IMR-90 (cell line): ENCODE data around the gene LMNB1.

ENCODE experiments used
- CTCF ChIP-seq: conservative IDR thresholded peaks from 2 replicates; pipeline ENCODE4 v1.5.1; 2012; ENCODE audit warnings: mild to moderate bottlenecking, low read depth, low read length, improper control_type of control experiment
- ELK1 ChIP-seq: fragments of 150-350 bp; IDR thresholded peaks from 2 replicates; pipeline ENCODE4 v1.6.1; 2016; ENCODE audit warnings: low read depth, mild to moderate bottlenecking, low read length, moderate library complexity, borderline replicate concordance
- MAZ ChIP-seq: IDR thresholded peaks from 2 replicates; pipeline ENCODE4 v1.6.1; 2012; ENCODE audit warnings: low read depth, mild to moderate bottlenecking, low read length, improper control_type of control experiment, moderate library complexity, borderline replicate concordance
- POLR2A ChIP-seq: IDR thresholded peaks from 2 replicates; pipeline ENCODE4 v1.6.1; 2012; ENCODE audit warnings: mild to moderate bottlenecking, low read depth, low read length
- RAD21 ChIP-seq: IDR thresholded peaks from 2 replicates; pipeline ENCODE4 v1.6.1; 2012; ENCODE audit warnings: low read length, improper control_type of control experiment
- RCOR1 ChIP-seq: IDR thresholded peaks from 2 replicates; pipeline ENCODE4 v1.6.1; 2012; ENCODE audit warnings: mild to moderate bottlenecking, low read length, improper control_type of control experiment; ENCODE audit not compliant: insufficient replicate concordance
- SMC3 ChIP-seq: fragments of 150-350 bp; IDR thresholded peaks from 2 replicates; pipeline ENCODE4 v1.6.1; 2016; ENCODE audit warnings: low read depth, mild to moderate bottlenecking, antibody characterized with exemption, low read length, moderate library complexity
- TF ChIP-seq, protein P1 (sequence below): fragments of 150-350 bp; IDR thresholded peaks from 2 replicates; pipeline ENCODE4 v1.6.1; 2017; ENCODE audit warnings: mild to moderate bottlenecking, antibody characterized with exemption, low read length, low read depth

GRCh38 chr5:126837906-126838539, 61.1 kb downstream of the LMNB1 start:
- TF ChIP-seq RAD21 (peak; percentile 69), CTCF (peak; percentile 68), MAZ (no peak), SMC3 (peak; percentile 59), POLR2A (no peak), ELK1 (no peak), RCOR1 (no peak)
- TF ChIP-seq, protein P1, sequence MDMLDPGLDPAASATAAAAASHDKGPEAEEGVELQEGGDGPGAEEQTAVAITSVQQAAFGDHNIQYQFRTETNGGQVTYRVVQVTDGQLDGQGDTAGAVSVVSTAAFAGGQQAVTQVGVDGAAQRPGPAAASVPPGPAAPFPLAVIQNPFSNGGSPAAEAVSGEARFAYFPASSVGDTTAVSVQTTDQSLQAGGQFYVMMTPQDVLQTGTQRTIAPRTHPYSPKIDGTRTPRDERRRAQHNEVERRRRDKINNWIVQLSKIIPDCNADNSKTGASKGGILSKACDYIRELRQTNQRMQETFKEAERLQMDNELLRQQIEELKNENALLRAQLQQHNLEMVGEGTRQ: no peak
